Erythroblast (primary cell): ENCODE measurements around the gene PLB1.

ENCODE experiments used
- DNase-seq, 2 experiments: peaks; one replicate each; lab custom pipeline; 2025; lab: John Stamatoyannopoulos, UW
- GATA1 ChIP-seq: IDR thresholded peaks from 2 replicates; pipeline ENCODE4 v1.6.1; 2011; ENCODE audit warnings: low read depth, mild to moderate bottlenecking, control low read depth, low read length, moderate library complexity
- POLR2A ChIP-seq: IDR thresholded peaks from 2 replicates; pipeline ENCODE4 v1.6.1; 2011; ENCODE audit warnings: mild to moderate bottlenecking, low read length

The PLB1 gene

GRCh38 chr2:28670856-28671255, 175.0 kb downstream of the PLB1 start:
- no peak for DNase-seq
- TF ChIP-seq POLR2A: no peak
- no peak for TF ChIP-seq GATA1

DNA sequence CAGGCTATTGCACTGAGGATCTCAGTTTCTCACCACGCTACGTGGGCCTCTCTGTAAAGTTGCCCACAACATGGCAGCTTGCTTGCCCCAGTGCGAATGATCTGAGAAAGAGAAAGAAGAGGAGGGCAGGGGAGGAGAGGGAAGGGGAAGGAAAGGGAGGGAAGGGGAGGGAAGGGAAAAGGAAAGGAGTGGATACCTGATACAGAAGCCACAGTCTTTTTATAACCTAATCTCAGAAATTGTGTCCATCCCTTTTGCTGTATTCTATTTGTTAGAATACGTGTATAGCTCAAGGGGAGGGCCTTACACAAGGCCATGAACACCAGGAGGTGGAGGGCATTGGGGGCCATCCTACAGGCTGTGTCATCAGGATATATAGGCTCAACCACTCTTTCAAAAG, 177.5 kb downstream of the PLB1 start:
- DNase-seq: no peak

GRCh38 chr2:28674062-28674712, 178.3 kb downstream of the PLB1 start:
- TF ChIP-seq GATA1: no peak
- TF ChIP-seq POLR2A: no peak
- DNase-seq: no peak

More for the DNA sequence above, 177.5 kb downstream of the PLB1 start:
- TF ChIP-seq GATA1: no peak
- TF ChIP-seq POLR2A: no peak

- TF ChIP-seq POLR2A (no peak), GATA1 (no peak)
- DNase-seq: no peak
Observed at GRCh38 chr2:28674713-28675068, 178.8 kb downstream of the PLB1 start.

GRCh38 chr2:28676152-28676835, 180.4 kb downstream of the PLB1 start:
- TF ChIP-seq POLR2A (no peak), GATA1 (no peak)
- DNase-seq: no peak

DNA sequence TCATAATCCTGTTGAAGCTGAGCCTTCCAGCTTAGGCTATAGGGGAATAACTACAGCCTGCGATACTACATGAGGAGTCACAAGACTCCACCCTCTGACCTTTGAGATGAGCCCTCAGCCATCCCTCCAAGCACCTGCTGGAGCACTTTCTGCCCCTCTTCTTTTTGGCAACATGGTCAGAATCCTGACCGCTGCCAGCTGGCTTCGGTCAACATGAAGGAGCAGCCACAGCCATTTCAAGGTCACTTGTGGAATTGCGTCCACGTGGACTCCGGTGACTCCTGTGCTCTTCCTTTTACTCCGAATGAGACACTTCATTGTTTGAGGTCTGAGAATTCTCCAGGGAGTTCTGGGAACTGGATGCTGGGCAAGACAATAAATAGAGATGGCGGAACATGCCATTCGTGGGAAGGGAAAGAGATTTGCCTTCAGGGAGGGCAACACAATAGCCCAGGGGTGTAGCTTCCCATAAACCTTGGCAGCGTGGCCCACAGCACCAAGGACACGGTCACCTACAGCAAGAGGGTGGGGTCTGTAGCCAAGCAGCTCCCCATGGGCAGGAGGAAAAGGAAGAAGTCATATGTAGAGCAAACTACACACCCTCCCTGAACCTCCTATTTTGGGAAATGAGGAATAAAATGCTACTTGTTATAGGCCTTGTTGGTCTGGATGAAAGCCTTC, 182.5 kb downstream of the PLB1 start:
- no peak for DNase-seq
- no peak for TF ChIP-seq GATA1
- TF ChIP-seq POLR2A: no peak

- no peak for TF ChIP-seq GATA1
- TF ChIP-seq POLR2A: no peak
- no peak for DNase-seq
Observed at GRCh38 chr2:28678944-28679343, 183.1 kb downstream of the PLB1 start.

- TF ChIP-seq GATA1 (no peak), POLR2A (no peak)
- DNase-seq: no peak
Observed at GRCh38 chr2:28680657-28681056, 184.8 kb downstream of the PLB1 start.

DNA sequence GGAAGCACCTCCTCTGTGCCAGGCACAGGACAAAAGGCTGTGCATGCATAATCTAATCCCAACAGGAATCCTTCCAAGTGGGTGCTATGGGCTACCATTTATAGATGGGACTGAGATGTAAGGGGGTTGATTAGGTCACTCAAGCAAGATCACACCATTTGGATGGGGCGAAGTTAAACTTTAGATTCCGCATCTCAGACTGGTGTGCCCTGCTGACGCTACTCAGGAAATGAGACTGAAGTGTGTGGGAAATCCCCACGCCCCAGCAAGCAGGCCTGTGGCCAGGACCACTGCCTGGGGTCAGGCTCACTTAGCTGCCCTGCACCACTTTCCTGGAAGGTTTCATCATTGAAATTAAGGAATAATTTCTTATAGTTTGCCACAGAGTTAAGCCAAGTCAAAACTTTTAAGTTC, 185.3 kb downstream of the PLB1 start:
- no peak for DNase-seq
- TF ChIP-seq POLR2A (no peak), GATA1 (no peak)

DNA sequence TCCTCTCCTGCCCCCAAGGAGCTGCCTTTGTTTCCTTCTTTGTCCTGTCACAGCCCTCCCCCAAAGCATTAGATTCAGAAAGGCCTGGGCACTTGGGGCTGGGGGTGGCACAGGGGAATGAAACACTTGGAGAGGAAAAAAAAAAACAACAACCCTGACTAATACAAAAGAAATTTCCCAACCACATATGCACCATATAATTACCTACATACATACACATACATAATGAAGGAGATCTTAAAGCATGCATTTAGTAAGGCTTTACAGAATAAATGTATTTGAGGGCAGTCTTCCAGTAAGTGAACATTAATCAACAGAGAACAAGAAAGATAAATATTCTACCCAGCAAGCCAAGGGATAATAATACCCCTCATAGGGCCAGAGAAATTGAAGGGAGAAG, 185.7 kb downstream of the PLB1 start:
- no peak for TF ChIP-seq POLR2A
- TF ChIP-seq GATA1: no peak
- DNase-seq: no peak

DNA sequence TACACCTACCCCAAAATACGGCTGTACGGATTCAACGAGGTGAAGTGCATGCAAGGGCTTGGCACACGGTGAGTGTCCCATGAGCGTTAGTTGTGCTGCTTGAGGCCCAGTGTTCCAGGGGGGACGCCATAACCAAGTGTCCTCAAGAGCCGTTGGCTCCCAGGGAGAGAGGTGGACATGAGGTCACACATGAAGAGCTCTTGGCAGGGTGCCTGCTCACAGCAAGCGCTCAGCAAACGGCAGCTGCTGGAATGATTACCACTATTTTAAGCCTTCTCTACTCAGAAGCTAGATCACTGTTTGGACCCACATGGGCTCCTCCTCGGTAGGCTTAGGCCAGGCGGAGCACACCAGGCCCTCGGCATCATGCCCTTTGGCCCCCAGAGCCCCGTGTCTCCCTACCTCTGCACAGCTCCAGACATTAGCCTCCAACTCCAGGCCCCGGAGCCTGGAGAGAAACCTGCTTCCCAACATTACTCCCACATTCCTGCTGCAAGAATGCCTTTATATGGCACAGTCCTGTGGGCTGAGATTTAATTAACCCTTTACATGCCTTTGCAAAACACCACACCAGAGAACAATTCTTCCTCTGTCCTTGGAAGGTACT, 187.3 kb downstream of the PLB1 start:
- no peak for DNase-seq
- TF ChIP-seq GATA1 (no peak), POLR2A (no peak)

DNA sequence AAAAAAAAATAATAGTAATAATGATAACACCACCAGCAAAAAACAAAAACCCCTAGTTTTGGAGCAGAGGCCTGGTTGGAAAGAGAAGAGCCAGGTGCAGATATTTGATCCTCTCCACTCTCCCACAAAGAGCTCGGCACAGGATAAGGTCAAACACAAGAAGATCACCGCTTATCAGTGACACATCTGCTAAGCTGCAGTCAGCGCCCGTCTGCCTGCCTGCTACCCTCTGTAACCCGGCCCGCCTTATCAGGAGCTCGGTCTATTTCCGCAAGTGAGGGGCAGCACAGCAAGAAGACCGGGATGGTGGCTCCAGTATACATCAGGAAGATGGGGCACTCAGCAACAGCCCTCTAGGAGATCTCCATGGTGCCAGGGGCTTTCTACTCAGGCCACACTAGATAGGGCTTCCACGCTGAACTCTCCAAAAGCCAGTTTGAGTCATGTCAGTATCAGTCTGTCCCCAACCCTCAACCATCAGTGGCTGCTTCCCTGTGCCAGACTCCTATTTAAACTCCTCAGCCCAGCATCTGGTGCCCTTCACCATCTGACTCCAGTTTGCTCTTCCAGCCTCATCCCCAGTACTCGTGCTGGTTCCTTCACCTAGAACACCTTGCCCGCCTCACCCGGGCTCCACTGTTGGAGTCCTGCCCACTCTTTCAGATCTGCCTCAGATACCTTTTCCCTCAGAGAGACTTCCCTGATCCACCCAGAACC, 188.4 kb downstream of the PLB1 start:
- DNase-seq: peak in 1 of 2 experiments; percentile 30

DNA sequence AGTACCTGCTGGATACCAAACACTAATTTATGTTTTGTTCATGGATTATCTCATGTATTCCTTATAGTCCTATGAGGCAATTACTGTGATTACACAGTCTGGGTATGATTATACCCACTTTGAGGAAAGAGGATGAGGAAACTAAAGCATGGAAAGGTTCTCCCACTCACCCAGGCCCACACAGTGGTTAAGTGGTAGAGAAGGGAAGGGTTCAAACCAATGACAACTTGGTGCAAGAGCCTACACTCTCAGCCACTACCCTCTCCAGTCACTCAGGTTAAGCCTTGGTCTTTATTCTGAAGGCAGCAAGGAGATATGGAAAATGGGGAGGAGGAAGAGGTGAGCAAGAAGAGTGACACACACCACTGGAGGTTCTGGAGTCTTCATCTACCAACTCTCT, 191.3 kb downstream of the PLB1 start:
- DNase-seq: no peak

More for the DNA sequence above, 188.4 kb downstream of the PLB1 start:
- TF ChIP-seq GATA1 (no peak), POLR2A (no peak)

More for the DNA sequence above, 191.3 kb downstream of the PLB1 start:
- no peak for TF ChIP-seq GATA1
- TF ChIP-seq POLR2A: no peak
